Suprapubic skin (tissue), 3 donors: Measurements from ENCODE around the gene ANKRD6.

ENCODE experiments used
- POLR2AphosphoS5 ChIP-seq, 3 donors: sonication (generic); formaldehyde crosslinking; IDR thresholded peaks; one replicate each; pipeline ENCODE4 v1.6.1; 2017; ENCODE audit warnings: antibody characterized with exemption in 3 of 3
- TF ChIP-seq, protein P1 (sequence below), 2 donors: fragments of 200-600 bp in 1 of 2; fragments of 450-650 bp in 1 of 2; sonication (generic) in 1 of 2; IDR thresholded peaks; one replicate each; pipeline ENCODE4 v1.5.1; 2016 to 2019; ENCODE audit warnings: antibody characterized with exemption in 2 of 2, mild to moderate bottlenecking in 1 of 2, moderate library complexity in 1 of 2

DNA sequence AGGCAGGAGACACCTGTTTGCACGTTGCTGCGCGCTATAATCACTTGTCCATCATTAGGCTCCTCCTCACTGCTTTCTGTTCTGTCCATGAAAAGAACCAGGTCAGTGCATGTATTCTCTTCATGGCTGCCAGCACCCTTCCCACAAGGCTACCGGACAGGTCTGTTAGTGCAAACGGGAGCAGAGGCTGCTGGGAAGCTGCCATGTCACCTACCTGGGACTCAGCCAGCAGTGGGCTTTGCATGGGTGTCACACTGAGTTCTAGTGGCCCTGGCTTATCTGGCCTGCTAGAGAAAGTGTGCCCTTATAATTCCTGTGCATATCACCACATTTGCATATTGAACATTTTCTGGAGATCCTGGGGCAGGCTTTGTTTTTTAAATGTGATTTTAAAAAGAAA is 180.8 kb downstream of the ANKRD6 start:
- TF ChIP-seq, protein P1, sequence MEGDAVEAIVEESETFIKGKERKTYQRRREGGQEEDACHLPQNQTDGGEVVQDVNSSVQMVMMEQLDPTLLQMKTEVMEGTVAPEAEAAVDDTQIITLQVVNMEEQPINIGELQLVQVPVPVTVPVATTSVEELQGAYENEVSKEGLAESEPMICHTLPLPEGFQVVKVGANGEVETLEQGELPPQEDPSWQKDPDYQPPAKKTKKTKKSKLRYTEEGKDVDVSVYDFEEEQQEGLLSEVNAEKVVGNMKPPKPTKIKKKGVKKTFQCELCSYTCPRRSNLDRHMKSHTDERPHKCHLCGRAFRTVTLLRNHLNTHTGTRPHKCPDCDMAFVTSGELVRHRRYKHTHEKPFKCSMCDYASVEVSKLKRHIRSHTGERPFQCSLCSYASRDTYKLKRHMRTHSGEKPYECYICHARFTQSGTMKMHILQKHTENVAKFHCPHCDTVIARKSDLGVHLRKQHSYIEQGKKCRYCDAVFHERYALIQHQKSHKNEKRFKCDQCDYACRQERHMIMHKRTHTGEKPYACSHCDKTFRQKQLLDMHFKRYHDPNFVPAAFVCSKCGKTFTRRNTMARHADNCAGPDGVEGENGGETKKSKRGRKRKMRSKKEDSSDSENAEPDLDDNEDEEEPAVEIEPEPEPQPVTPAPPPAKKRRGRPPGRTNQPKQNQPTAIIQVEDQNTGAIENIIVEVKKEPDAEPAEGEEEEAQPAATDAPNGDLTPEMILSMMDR (IDR thresholded peaks at IDR 0.05): no peak
- TF ChIP-seq POLR2AphosphoS5 (IDR thresholded peaks at IDR 0.05): no peak
